NCI-H1105 treated with DMSO at 0.1 percent for 48 hours (cell line): ENCODE data around the gene ARHGAP4.

ENCODE experiments used
- DNase-seq: peaks from one replicate; lab custom pipeline; 2025; lab: John Stamatoyannopoulos, UW

ARHGAP4 gene

DNA sequence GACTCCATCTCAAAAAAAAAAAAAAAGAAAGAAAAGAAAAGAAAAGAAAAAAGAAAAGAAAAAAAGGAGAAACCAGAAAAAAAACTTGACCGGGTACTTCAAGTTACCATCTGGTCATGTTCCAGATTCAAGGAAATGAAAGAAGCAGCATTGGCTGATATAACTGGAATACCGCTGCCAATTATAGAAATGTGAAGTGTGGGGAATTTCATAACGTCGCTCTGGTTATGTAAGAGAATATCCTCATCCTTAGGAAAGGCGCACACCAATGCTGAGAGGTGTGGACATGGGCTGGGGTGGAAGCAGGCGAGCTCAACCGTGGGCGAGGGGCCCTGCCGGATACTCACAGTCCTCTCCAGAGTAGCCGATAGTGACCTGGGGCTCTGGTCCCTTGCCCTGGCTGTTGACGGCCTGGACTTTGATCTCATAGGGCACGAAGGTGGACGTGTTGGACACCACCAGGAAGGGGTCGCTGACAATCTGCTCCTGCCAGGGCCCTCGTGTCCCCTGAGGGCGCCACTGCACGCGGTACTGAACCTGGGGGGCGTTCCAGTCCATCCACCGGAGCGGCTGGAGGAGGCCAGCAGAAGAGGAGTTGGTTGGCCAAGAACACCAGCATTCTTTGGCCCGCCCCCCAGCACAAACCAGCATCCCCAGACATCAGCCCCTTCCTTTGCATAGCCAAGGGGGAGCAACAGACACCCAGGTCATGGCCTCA is 59.6 kb downstream of the ARHGAP4 start:
- DNase-seq, result no peak

DNA sequence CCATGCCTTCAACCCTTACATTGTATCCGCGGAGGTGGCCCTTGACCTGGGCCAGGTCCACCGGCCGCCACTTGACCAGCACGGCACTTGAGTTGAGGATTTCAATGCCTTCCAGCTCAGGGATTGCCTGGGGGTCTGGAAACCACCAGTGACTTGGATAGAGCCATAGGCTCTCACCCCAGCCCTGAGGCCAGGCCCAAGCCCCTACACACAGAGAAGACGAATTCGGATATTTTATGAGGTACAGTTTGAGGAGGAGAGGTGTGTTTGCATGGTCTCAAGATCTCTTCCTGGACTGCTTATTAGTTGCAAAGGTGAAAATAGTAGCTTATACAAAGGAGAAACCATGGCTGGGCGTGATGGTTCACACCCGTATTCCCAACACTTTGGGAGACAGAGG is 60.4 kb downstream of the ARHGAP4 start:
- no peak for DNase-seq

- no peak for DNase-seq
Observed at GRCh38 chrX:153865321-153865580, 60.8 kb downstream of the ARHGAP4 start.

GRCh38 chrX:153864561-153865320 is 61.3 kb downstream of the ARHGAP4 start:
- no peak for DNase-seq

DNA sequence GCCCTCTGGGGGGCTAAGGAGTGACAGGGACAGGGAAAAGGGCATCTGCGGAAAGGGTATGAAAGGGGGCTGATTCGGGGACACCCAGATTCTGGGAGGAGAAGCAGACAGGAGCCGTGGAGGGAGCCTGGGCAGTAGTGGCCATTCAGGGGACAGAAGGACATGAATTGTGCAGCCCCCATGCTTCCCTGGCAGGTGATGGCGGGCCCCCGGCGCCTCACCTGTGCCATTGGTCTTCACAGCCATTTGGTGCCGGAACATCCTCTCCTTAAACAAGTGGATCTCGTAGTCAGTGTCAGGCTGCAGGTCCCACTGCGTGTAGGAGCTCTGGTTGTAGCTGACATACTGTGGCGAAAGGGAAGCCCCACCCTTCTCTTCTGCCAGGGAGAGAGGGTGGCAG is 62.0 kb downstream of the ARHGAP4 start:
- DNase-seq, result no peak

DNA sequence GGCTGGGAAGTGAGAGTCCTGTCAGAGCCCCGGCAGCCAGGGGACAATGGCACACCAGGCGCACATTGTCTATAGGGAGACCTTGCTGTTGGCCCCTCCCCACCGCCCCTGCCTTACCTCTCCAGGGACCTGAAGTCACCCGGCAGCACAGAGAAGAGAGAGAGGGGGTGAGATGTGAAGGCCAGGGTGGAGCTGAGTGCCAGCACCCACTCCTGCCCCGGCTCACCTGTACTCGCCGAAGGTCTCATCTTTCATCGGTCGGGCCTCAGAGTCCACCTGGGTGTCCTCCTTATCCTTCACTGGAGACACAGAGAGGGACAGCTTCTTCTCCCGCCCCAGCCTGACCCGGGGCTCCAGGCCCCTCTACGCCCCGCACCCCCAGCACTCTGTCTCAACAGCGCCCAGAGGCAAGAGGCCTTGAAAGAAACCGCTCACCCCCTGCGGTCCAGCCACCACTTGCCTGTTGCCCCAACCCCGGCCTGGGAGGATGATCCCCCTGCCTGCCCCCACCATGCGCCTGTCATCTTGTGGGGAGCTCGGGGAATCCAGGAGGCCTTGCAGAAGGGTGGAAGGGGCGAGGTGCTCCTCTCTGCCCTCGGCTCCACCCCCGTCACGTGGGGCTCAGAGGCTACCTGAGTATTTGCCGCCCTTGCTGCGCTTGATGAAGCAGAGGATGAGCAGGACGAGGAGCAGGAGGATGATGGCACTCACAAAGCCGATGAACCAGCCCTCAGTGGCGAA is 62.6 kb downstream of the ARHGAP4 start:
- no peak for DNase-seq

GRCh38 chrX:153862369-153863250 is 63.5 kb downstream of the ARHGAP4 start:
- no peak for DNase-seq

GRCh38 chrX:153861733-153862310 is 64.2 kb downstream of the ARHGAP4 start:
- DNase-seq, result no peak

GRCh38 chrX:153861151-153861550 is 64.9 kb downstream of the ARHGAP4 start:
- DNase-seq, result no peak
